ENCODE measurements around the gene BAIAP3.

The BAIAP3 gene

DNA sequence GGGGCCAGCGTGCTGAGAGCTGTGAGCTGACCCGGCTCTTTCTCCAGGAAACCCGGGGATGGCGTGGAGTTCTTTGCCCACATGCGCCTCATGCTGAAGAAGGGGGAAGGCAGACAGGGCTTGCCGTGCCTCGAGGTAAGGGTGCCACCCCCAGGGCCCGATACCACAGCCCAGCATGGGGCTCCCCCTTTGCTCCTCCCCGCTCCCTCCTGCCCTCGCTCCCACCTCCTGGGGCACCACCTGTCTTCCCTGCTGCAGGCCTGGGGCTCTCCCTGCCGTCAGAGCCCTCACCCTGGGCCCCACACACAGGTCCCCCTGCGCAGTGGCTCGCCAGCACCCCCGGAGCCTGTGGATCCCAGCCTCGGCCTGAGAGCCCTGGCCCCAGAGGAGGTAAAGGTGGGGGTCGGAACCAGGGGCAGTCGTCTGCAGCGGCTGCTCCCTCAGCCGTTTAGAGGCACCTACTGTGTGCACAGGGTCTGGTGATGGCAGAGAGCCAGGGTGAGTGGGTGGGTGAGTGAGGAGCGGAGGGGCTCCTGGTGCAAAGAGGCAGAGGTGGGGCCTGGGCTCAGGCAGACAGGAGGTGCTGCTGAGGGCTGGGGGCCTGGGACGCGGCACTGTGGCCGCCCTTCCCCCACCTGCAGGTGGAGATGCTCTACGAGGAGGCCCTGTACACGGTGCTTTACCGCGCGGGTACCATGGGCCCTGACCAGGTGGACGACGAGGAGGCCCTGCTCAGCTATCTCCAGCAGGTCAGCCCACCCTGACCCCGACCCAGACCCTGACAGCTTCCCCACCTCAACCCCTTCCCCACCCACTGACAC, 5.6 kb downstream of the BAIAP3 start:
- no peaks in the 10 kb centered on the region for H3K36me3 ChIP-seq (ENCODE audit: insufficient read depth, low read depth, low read length)
- no peak overlapping the region for H3K27ac ChIP-seq (ENCODE audit: low read length)
- H3K9me3 ChIP-seq (ENCODE audit: insufficient read depth, low read depth, low read length), result no peaks in the 10 kb centered on the region
- H3K4me1 ChIP-seq (ENCODE audit: insufficient read depth, low read length), result no peaks in the 10 kb centered on the region; the same call in 1 of the 2 replicates
- H3K27me3 ChIP-seq (ENCODE audit: insufficient read depth, low read length), result peaks cover 55% of the 10 kb centered on the region
- H3K4me3 ChIP-seq (ENCODE audit: low read length), result no peak overlapping the region
- no peak overlapping the region for H3K9ac ChIP-seq (ENCODE audit: low read depth, low read length)

DNA sequence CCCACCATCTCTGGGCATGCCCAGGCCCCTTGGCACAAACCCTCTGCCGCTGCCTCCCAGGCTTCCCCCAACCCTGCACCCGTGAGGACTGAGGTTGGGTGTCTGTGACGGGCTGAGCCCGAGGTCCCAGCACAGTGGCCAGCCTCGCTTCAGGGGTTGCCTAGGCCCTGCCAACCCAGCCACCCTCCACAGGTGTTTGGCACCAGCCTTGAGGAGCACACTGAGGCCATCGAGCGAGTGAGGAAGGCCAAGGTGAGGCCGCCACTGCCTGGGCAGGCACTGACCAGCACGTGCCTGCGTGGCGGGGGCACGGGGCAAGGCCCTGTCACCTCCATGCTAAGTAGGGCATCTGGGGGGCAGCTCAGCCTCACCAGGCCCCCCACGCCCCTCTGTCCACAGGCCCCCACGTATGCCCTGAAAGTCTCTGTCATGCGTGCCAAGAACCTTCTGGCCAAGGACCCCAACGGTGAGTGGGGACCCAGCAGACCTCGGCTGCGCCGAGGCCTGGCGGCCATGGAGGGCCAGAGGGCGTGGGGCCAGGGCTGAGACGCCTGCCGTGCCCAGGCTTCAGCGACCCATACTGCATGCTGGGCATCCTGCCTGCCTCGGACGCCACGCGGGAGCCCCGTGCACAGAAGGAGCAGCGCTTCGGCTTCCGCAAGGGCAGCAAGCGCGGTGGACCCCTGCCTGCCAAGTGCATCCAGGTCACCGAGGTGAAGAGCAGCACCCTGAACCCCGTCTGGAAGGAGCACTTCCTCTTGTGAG, 7.5 kb downstream of the BAIAP3 start:
- Histone ChIP-seq H3K27me3 (ENCODE audit: insufficient read depth, low read length) (peaks cover 43% of the 10 kb centered on the region), H3K27ac (ENCODE audit: low read length) (no peak overlapping the region), H3K9me3 (ENCODE audit: insufficient read depth, low read depth, low read length) (no peaks in the 10 kb centered on the region), H3K9ac (ENCODE audit: low read depth, low read length) (no peak overlapping the region), H3K36me3 (ENCODE audit: insufficient read depth, low read depth, low read length) (no peaks in the 10 kb centered on the region), H3K4me1 (ENCODE audit: insufficient read depth, low read length) (no peaks in the 10 kb centered on the region), H3K4me3 (ENCODE audit: low read length) (no peak overlapping the region)

DNA sequence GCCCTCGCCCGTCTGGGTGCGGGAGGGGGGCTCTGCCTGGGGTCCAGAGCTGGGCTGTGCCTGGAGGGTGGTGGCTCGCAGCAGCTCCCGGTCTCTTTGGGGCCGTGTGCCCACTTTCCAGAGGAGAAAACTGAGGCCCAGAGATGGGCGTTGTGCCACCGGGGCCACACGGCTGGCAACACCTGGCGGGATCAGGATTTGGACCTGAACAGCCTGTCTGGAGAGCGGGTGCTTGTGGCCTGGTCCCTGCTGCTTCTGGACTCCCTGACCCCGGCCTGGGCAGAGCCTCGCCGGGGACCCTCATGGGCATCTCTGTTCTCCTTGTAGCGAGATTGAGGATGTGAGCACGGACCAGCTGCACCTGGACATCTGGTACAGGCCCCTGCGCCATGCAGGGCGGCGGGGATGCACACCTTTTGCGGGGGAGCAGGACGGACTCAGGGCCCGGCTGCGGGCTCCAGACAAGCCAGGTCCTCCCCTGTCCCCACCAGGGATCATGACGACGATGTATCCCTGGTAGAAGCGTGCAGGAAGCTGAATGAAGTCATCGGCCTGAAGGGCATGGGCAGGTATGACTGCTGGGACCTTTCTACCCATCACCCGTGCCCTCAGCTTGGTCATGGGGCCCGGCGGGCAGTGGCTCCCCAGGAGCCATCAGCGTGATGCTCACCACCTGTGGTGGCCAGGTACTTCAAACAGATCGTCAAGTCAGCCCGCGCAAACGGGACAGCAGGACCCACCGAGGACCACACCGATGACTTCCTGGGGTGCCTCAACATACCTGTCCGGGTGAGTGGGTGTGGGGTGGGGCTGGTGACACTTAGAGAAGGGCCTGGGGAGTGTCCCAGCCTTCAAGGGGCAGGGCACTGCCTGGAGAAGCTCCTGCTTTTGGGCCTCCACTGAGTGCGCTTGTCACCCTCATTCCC, 8.3 kb downstream of the BAIAP3 start:
- H3K9me3 ChIP-seq (ENCODE audit: insufficient read depth, low read depth, low read length), result no peaks in the 10 kb centered on the region
- H3K4me1 ChIP-seq (ENCODE audit: insufficient read depth, low read length), result no peaks in the 10 kb centered on the region
- H3K27me3 ChIP-seq (ENCODE audit: insufficient read depth, low read length), result peaks cover 35% of the 10 kb centered on the region
- no peak overlapping the region for H3K4me3 ChIP-seq (ENCODE audit: low read length)
- H3K27ac ChIP-seq (ENCODE audit: low read length), result no peak overlapping the region
- H3K36me3 ChIP-seq (ENCODE audit: insufficient read depth, low read depth, low read length), result no peaks in the 10 kb centered on the region
- no peak overlapping the region for H3K9ac ChIP-seq (ENCODE audit: low read depth, low read length)

DNA sequence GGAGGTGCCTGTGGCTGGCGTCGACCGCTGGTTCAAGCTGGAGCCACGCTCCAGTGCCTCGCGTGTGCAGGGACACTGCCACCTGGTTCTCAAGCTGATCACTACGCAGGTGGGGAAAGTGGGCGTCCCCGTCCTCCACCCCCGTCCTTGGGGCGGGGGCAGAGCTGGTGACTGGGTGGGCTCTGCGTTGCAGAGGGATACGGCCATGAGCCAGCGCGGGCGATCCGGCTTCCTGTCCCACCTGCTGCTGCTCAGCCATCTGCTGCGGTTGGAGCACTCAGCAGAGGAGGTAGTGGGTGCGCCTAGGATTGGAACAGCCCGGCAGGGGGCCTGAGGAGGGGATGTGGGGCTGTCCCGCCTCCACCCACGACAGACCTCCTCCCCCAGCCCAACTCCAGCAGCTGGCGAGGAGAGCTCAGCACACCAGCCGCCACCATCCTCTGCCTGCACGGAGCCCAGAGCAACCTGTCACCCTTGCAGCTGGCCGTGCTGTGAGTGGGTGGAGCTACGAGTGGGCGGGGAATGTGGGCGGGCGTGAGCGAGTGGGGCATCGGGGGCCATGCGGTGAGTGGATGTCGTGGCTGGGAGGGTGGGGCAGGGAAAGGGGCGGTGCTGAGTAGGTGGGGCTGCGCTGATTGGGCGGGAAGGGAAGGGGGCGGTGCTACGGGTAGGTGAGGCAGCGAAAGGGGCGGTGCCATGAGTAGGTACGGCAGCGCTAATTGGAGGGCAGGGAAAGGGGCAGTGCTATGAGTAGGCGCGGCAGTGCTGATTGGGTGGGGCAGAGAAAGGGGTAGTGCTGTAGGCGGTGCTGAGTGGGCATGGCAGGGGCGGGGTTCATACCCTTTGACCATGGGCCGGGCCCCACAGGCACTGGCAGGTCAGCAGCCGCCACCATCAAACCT, 9.3 kb downstream of the BAIAP3 start:
- Histone ChIP-seq H3K27ac (ENCODE audit: low read length) (no peak overlapping the region), H3K9ac (ENCODE audit: low read depth, low read length) (no peak overlapping the region), H3K36me3 (ENCODE audit: insufficient read depth, low read depth, low read length) (no peaks in the 10 kb centered on the region), H3K4me3 (ENCODE audit: low read length) (peak overlapping the region; percentile 64), H3K27me3 (ENCODE audit: insufficient read depth, low read length) (peaks cover 28% of the 10 kb centered on the region), H3K9me3 (ENCODE audit: insufficient read depth, low read depth, low read length) (no peaks in the 10 kb centered on the region), H3K4me1 (ENCODE audit: insufficient read depth, low read length) (no peaks in the 10 kb centered on the region)

DNA sequence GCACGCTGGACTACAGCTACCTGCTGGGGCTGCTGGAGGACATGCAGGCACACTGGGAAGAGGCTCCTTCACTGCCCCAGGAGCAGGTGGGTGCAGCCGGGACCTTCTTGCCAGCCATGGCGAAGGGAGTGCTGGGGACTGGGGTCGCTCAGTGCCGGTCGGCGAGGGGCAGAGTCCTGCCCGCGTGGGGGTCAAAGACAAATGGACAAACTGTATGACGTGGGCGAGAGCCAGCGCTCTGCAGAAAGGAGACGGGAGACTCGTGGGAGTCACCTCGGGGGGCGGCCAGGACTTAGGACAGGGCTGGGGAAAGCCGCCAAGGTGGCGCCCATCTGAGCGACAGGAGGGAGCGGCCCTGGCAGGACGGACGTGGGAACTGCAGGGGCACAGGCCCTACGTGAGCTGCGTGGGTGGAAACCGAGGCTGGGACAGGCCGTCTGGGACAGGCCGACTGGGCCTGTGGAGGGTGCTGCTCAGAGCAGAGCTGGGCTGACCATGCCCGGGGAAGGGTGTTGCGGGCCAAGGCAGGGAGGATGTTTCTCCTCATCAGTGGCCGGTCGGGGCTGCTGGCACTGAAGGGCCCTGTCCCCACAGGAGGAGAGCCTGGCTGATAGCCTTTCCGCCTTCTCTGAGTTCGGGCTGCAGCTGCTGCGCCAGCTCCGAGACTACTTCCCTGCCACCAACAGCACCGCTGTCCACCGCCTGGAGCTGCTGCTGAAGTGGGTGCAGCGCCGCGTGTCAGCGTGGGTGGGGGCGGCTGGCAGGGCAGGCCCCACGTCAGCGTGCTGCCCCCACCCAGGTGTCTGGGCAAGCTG, 10.2 kb downstream of the BAIAP3 start:
- Histone ChIP-seq H3K27me3 (ENCODE audit: insufficient read depth, low read length) (peaks cover 28% of the 10 kb centered on the region), H3K36me3 (ENCODE audit: insufficient read depth, low read depth, low read length) (peaks cover 3% of the 10 kb centered on the region; the same call in 1 of the 2 replicates), H3K4me1 (ENCODE audit: insufficient read depth, low read length) (no peaks in the 10 kb centered on the region), H3K4me3 (ENCODE audit: low read length) (peak overlapping the region; percentile 64), H3K9me3 (ENCODE audit: insufficient read depth, low read depth, low read length) (no peaks in the 10 kb centered on the region), H3K27ac (ENCODE audit: low read length) (no peak overlapping the region), H3K9ac (ENCODE audit: low read depth, low read length) (no peak overlapping the region)

DNA sequence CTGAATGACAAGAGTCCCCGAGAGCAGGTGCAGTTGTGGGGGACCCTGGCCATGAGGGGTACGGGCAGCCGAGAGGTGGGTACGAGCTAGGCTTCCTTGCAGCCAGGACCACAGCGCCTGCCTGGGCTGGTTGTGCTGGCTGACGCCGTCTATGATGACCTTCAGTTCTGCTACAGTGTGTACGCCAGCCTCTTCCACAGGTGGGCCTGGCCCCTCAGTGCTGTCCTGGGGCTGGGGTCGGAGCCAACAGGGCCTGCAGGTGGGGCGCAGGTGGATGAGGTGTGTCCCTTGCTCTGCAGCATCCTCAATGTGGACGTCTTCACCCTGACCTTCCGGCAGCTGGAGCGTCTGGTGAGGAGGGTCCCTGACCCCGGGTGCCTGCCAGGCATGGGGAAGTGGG, 11.1 kb downstream of the BAIAP3 start:
- Histone ChIP-seq H3K27ac (ENCODE audit: low read length) (no peak overlapping the region), H3K36me3 (ENCODE audit: insufficient read depth, low read depth, low read length) (peaks cover 12% of the 10 kb centered on the region; the same call in 1 of the 2 replicates), H3K9ac (ENCODE audit: low read depth, low read length) (no peak overlapping the region), H3K9me3 (ENCODE audit: insufficient read depth, low read depth, low read length) (no peaks in the 10 kb centered on the region), H3K4me3 (ENCODE audit: low read length) (no peak overlapping the region), H3K4me1 (ENCODE audit: insufficient read depth, low read length) (no peaks in the 10 kb centered on the region), H3K27me3 (ENCODE audit: insufficient read depth, low read length) (peaks cover 28% of the 10 kb centered on the region)

DNA sequence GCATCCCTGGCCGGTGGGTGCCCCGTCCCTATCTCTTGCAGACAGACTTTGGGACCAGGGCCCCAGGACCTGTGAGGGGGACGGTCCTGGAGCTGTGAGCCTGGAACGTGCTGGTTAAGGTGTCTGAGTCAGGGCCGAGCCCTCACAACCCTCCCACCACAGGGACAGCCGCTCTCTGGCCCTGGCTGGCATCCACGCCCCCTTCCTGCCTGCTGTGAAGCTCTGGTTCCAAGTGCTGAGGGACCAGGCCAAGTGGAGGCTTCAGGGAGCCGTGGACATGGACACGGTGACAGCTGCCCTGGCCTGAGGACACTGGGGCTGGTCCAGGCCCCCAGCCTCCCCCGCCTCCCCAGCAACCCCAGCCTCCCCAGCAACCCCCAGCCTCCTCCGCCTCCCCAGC, 11.6 kb downstream of the BAIAP3 start:
- Histone ChIP-seq H3K4me3 (ENCODE audit: low read length) (no peak overlapping the region), H3K36me3 (ENCODE audit: insufficient read depth, low read depth, low read length) (peaks cover 18% of the 10 kb centered on the region; the same call in 1 of the 2 replicates), H3K27me3 (ENCODE audit: insufficient read depth, low read length) (peaks cover 28% of the 10 kb centered on the region), H3K4me1 (ENCODE audit: insufficient read depth, low read length) (no peaks in the 10 kb centered on the region), H3K27ac (ENCODE audit: low read length) (no peak overlapping the region), H3K9ac (ENCODE audit: low read depth, low read length) (no peak overlapping the region), H3K9me3 (ENCODE audit: insufficient read depth, low read depth, low read length) (no peaks in the 10 kb centered on the region)

DNA sequence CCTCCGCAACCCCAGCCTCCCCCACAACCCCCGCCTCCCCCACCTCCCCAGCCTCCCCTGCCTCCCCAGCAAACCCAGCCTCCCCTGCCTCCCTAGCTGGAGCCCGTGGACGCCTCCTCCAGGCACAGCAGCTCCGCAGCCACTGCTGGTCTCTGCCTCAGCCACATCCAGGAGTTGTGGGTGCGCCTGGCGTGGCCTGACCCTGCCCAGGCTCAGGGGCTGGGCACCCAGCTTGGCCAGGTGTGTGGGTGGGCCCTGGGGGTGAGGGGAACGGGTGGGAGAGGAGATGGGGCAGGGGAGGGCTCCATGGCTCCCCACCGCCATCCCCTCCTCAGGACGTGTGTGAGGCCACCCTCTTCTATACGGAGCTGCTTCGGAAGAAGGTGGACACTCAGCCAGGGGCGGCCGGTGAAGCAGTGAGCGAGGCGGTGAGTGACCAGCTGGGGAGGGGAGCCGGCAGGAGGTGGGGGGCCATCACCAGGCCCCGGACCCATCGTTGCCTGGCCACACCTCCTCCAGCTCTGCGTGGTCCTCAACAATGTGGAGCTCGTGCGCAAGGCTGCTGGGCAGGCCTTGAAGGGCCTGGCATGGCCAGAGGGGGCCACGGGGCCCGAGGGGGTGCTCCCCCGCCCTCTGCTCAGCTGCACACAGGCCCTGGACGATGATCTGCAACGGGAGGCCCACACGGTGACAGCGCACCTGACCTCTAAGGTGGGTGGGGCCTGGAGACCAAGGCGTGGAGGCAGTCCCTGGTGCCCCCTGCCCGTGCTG, 12.4 kb downstream of the BAIAP3 start:
- Histone ChIP-seq H3K27me3 (ENCODE audit: insufficient read depth, low read length) (peaks cover 28% of the 10 kb centered on the region), H3K9ac (ENCODE audit: low read depth, low read length) (no peak overlapping the region), H3K4me3 (ENCODE audit: low read length) (no peak overlapping the region), H3K9me3 (ENCODE audit: insufficient read depth, low read depth, low read length) (no peaks in the 10 kb centered on the region), H3K36me3 (ENCODE audit: insufficient read depth, low read depth, low read length) (peaks cover 18% of the 10 kb centered on the region; the same call in 1 of the 2 replicates), H3K27ac (ENCODE audit: low read length) (no peak overlapping the region), H3K4me1 (ENCODE audit: insufficient read depth, low read length) (no peaks in the 10 kb centered on the region; the same call in 1 of the 2 replicates)

DNA sequence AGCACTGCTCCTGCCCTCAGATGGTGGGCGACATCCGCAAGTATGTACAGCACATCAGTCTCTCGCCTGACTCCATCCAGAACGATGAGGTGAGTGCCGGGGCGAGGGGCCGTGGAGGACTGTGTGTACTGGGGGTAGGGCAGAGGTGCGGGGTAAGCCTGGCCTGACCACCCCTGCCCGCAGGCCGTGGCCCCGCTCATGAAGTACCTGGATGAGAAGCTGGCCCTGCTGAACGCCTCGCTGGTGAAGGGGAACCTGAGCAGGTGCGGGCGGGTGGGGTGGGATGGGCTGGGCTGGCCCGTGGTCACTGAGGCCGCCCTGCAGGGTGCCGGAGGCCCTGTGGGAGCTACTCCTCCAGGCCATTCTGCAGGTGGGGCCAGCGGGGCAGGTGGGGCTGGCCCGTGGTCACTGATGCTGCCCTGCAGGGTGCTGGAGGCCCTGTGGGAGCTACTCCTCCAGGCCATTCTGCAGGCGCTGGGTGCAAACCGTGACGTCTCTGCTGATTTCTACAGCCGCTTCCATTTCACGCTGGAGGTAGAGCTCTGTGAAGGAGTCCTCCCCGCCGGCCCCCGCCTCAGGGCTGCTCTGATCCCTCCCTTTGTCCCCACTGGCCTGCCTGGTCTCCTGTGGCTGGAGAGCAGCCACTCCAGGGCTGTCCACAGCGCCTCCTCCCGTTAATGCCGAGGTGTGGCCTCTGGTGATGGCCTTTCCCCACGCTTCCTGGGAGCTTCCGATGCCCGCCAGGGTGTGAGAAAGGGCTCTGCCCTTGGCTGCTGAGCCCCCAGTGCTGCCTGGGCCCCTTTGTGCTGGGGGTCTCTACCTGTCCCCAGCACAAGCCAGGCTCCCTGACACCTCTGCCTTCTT, 13.2 kb downstream of the BAIAP3 start:
- Histone ChIP-seq H3K27ac (ENCODE audit: low read length) (no peak overlapping the region), H3K9me3 (ENCODE audit: insufficient read depth, low read depth, low read length) (no peaks in the 10 kb centered on the region), H3K9ac (ENCODE audit: low read depth, low read length) (no peak overlapping the region), H3K4me1 (ENCODE audit: insufficient read depth, low read length) (no peaks in the 10 kb centered on the region; the same call in 1 of the 2 replicates), H3K27me3 (ENCODE audit: insufficient read depth, low read length) (peaks cover 23% of the 10 kb centered on the region), H3K36me3 (ENCODE audit: insufficient read depth, low read depth, low read length) (peaks cover 18% of the 10 kb centered on the region; the same call in 1 of the 2 replicates), H3K4me3 (ENCODE audit: low read length) (no peak overlapping the region)

Measured in iPS-20b (cell line).